ENCODE measurements around the gene STK25. TPM values are rescaled to one million over a fixed set of nuclear protein-coding genes. Genes with fewer than 3 reads are reported as not detected.

The STK25 gene
- total RNA-seq, 2 experiments from 2014 or later, result 120 to 201 TPM

DNA sequence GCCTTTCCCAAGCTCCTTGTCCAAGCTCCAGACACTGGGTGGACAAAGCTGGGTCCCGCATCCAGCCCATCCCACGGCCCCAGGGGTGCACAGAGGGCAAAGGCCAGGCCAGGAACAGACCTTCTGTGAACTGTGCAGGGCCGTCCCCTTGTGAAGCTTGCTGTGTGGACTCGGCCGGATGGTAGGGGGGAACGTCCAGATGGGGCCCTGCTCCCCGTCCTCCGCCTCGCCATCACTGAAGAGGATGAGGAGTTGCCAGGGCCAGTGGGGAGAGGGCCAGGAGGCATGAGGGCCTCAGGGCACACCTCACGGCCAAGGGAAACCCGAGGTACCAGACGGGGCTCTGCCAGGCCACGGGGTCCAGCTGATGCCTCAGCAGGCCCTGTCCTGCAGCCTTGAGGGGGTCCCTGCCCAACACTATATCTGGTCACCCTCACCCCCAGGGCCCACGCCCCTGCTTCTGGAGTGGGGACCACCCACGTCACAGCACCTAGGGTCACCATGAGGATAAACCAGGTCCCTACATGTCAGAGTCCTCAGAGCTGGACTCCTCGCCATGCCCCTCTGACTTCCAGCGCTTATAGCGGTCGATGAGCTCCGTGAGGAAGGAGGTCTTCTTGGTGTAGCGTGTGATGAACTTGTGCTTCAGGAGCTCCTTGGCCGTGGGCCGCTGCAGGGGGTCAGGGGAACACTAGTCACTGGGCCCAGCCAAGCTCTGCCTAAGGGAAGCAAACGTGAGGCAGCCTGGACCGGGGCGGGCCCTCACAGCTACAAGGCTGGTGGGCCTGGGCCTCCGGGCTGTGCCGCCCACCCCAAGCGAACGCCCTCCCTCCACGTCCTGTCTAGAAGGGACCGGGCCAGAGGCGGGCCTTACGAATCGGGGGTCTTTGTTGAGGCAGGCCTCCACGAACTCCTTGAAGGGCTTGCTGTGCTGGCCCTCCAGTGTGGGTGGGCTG is 10.0 kb downstream of the STK25 start:
- Histone ChIP-seq H2AFZ (ENCODE audit: low read length) (no peak overlapping the region), H3K79me2 (ENCODE audit: insufficient read depth, low read depth, low read length) (no peaks in the 10 kb centered on the region), H3K36me3 (ENCODE audit: insufficient read depth, low read length) (peaks cover 36% of the 10 kb centered on the region), H3K4me2 (ENCODE audit: low read length) (no peak overlapping the region), H3K9me2 (ENCODE audit: insufficient read depth, low read length) (no peaks in the 10 kb centered on the region), H4K20me1 (ENCODE audit: insufficient read depth, low read length) (no peaks in the 10 kb centered on the region), H3K9me3 (ENCODE audit: low read length) (no peaks in the 10 kb centered on the region), H3K4me1 (ENCODE audit: insufficient read depth, low read length, poor library complexity, severe bottlenecking) (no peaks in the 10 kb centered on the region), H3K4me3 (ENCODE audit: low read depth, low read length, poor library complexity, severe bottlenecking) (no peak overlapping the region), H3K27ac (ENCODE audit: low read depth, low read length, poor library complexity, severe bottlenecking) (no peak overlapping the region)
- no TSS peak for BruUV-seq (replicated peaks)
- ChIA-PET CTCF (ENCODE audit: unreplicated experiment) (interaction anchor here (0.5 kb wide), 1 partner anchor 503 kb away, joined by 4 read pairs; no protein-coding TSS in a partner anchor), POLR2A (no interaction called here)
- intact Hi-C loops (cut with micrococcal nuclease; ENCODE audit: unreplicated experiment), result no loop called here
- DNase-seq (ENCODE audit: low spot score), result no peak
- TF ChIP-seq EZH2phosphoT487 (IDR thresholded peaks at IDR 0.05; ENCODE audit: borderline replicate concordance, low read depth, low read length), result no peak
- TF ChIP-seq, protein P1, sequence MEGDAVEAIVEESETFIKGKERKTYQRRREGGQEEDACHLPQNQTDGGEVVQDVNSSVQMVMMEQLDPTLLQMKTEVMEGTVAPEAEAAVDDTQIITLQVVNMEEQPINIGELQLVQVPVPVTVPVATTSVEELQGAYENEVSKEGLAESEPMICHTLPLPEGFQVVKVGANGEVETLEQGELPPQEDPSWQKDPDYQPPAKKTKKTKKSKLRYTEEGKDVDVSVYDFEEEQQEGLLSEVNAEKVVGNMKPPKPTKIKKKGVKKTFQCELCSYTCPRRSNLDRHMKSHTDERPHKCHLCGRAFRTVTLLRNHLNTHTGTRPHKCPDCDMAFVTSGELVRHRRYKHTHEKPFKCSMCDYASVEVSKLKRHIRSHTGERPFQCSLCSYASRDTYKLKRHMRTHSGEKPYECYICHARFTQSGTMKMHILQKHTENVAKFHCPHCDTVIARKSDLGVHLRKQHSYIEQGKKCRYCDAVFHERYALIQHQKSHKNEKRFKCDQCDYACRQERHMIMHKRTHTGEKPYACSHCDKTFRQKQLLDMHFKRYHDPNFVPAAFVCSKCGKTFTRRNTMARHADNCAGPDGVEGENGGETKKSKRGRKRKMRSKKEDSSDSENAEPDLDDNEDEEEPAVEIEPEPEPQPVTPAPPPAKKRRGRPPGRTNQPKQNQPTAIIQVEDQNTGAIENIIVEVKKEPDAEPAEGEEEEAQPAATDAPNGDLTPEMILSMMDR (conservative IDR thresholded peaks at IDR 0.05; ENCODE audit: low read length), result no peak

DNA sequence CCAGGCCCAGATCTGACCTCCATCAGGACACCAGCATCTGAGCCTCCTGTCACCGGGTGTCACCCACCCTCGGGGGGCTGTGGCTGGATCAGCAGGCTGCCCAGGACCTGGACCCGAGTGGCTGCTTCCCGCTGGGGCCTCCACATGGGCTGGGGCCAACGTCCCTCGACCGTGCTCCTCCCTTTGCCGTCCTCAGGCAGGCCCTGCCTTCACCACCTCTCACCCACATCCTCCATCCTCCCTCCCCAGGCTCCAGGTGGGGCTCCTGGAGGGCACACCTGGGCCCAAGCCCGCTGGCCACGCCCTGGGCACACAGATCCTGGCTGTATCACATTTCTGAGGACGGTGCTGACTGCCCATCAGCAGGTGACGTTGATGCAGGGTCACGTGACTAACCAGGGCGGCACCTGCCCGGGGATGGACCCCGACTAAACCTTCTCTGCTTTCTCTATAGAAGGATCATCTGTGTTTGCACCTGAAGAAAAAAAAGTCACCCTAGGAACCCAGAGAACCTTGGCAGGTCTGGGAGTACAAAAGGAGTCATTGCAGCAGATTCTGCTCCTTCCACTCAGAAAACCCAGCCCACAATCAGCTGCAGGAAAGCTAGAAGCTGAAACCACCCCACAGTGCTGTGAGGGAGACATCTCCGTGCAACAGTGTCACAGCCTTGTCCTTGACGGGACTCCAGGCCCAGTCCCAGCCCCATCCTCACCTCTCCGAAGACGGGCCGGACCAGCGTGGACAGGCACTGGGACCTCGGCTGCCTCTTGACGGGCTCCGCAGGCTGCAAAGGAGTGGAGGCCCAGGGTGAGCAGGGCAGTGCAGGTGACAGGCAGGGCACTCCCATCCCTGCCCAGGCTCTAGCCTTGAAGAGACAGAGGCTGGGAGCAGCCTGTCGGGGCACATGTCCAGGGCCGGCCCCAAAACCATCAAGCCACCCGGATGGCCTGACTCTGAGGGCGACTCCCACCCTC is 11.2 kb downstream of the STK25 start:
- intact Hi-C loops (cut with micrococcal nuclease; ENCODE audit: unreplicated experiment), result no loop called here

More for the DNA sequence above, 11.2 kb downstream of the STK25 start:
- no peak overlapping the region for H3K27ac ChIP-seq (ENCODE audit: low read depth, low read length, poor library complexity, severe bottlenecking)
- ChIA-PET CTCF (ENCODE audit: unreplicated experiment) (no interaction called here), POLR2A (no interaction called here)
- no peak overlapping the region for H3K4me3 ChIP-seq (ENCODE audit: low read depth, low read length, poor library complexity, severe bottlenecking)
- no peak overlapping the region for H3K4me2 ChIP-seq (ENCODE audit: low read length)
- no TSS peak for BruUV-seq (replicated peaks)
- no peak for TF ChIP-seq EZH2phosphoT487 (IDR thresholded peaks at IDR 0.05; ENCODE audit: borderline replicate concordance, low read depth, low read length)
- TF ChIP-seq, protein P1 (conservative IDR thresholded peaks at IDR 0.05; ENCODE audit: low read length), result no peak
- H2AFZ ChIP-seq (ENCODE audit: low read length), result no peak overlapping the region
- peaks cover 36% of the 10 kb centered on the region for H3K36me3 ChIP-seq (ENCODE audit: insufficient read depth, low read length)
- H3K9me2 ChIP-seq (ENCODE audit: insufficient read depth, low read length), result no peaks in the 10 kb centered on the region
- no peaks in the 10 kb centered on the region for H3K79me2 ChIP-seq (ENCODE audit: insufficient read depth, low read depth, low read length)
- no peaks in the 10 kb centered on the region for H4K20me1 ChIP-seq (ENCODE audit: insufficient read depth, low read length)
- DNase-seq (ENCODE audit: low spot score), result no peak
- H3K4me1 ChIP-seq (ENCODE audit: insufficient read depth, low read length, poor library complexity, severe bottlenecking), result no peaks in the 10 kb centered on the region
- no peaks in the 10 kb centered on the region for H3K9me3 ChIP-seq (ENCODE audit: low read length)
